Measurements from ENCODE around the gene HOPX.

DNA sequence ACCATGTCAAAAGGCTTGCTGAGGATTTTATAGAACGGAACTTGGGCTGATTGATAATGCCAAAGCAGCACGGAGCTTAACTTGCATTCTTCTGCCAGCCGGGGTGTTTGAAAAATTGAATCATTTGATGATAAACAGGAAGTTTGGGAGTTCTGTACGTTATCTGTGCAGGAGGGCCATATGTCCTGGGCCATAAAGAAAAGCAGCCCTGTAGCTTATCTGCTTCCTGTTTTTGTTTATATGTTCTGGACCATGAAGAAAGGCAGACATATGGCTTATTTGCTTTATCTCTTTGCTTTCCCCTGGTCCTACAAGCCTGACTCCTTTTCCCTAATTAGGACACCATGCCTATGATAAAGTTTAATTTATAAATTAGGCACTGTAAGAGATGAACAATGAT lies 62.4 kb downstream of the HOPX start:
- no peak for TF ChIP-seq CTCF (conservative IDR thresholded peaks at IDR 0.05; ENCODE audit: low read depth, low read length)
- TF ChIP-seq POLR2A (IDR thresholded peaks at IDR 0.05; ENCODE audit: low read depth, low read length) = no peak
- TF ChIP-seq NFE2L2 (IDR thresholded peaks at IDR 0.05; ENCODE audit: low read depth, low read length) = no peak
- TF ChIP-seq MXI1 (IDR thresholded peaks at IDR 0.05; ENCODE audit: borderline replicate concordance, low read depth, low read length) = no peak
